NCI-H524 treated with DMSO at 0.1 percent for 48 hours (cell line): ENCODE results near the gene RNF123.
"Not testable (repeated sequence)": the region's sequence is repeated elsewhere in the genome, so short reads cannot be mapped to it uniquely, and the experiment has no call there.

Source experiments
- DNase-seq: peaks from one replicate; lab custom pipeline; 2025; lab: John Stamatoyannopoulos, UW

The RNF123 gene

DNA sequence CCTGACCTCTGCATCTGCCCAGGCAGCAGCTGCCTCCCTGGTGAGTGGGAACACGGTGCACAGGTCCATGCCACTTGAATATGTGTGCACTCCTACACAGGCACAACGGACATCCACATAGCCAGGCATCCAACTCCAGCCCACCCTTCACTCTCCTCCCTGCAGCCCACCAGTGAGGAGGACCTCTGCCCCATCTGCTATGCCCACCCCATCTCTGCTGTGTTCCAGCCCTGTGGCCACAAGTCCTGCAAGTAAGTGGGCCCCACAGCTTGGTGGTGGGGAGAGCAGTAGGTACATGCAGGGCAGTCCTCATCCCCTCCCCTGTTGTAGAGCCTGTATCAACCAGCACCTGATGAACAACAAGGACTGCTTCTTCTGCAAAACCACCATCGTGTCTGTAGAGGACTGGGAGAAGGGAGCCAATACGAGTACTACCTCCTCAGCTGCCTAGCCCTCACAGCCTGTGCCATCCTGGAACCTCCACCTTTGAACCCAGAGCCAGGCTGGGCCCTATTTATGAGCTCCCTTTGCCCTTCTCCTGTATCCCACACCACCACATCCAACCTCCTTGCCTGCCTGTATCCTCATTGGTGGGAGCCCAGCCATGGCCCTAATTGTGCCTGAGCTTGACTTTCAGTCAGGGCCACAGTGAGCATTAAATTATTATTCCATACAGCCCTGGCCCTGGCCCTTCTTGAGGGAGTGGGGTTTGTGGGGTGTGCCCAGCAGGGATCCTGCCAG lies 31.7 kb downstream of the RNF123 start:
- no peak for DNase-seq

GRCh38 chr3:49721596-49721895 lies 32.2 kb downstream of the RNF123 start:
- DNase-seq = no peak

DNA sequence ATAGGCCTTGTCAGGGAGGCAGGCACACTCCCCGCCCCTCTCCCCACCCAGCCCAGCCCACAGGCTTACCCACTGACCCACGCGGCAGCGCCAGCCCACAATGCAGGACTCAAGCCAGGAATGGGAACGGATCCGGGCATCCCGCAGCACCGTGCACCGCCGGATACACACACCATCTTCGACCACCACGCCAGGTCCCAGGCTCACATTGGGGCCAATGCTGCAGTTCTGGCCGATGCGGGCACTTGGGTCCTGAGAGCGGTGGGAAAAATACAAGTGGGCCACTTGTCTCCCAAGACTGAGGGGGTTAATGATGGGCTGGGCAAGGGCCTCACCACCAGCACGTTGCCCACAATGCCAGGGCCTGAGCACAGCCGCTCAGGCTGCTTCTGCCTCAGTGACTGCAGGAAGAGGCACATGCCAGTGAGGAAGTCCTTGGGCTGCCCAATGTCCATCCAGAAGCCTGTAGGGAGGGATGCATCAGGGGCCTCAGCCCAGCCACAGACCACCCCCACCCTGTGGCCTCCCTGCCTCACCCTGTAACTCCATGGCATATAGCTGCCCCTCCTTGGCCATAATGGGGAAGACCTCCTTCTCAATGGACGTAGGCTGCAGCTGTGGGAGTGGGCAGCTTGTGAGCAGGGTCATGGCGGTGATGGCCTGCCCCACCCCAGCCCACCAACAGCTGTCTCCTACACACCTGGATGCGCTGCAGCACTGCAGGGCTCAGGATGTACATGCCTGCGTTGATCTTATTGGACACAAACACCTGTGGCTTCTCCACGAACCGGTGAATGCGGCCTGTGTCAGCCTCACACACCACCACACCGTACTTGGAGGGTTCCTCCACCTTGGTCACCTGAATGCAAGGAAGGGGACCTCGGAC lies 32.8 kb downstream of the RNF123 start:
- no peak for DNase-seq

DNA sequence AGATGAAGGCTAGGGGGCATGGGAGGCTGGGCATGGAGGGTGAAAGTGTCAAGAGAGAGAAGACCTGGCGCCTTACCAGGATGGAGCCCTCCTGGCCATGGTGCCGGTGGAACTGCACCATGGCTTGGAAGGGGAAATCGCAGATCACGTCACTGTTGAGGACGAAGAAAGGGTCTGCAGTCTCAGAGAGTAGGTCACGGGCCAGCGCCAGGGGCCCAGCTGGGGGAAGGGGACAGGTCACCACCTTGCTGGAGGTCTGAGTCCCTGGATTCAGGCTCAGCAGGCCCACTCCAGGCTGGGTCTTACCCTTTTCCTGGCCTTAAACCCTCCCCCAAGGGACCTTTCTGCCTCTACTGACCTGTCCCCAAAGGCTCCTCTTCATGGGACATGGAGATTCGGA lies 33.5 kb downstream of the RNF123 start:
- DNase-seq = no peak

- no peak for DNase-seq
These were observed 33.9 kb downstream of the RNF123 start for GRCh38 chr3:49723296-49723627.

GRCh38 chr3:49723628-49724551 lies 34.5 kb downstream of the RNF123 start, which contains the start of gene GMPPB:
TSS of gene GMPPB (minus strand) at chr3:49723951. CDS start at chr3:49723726, 225 bp downstream.
- DNase-seq = peak; percentile 60

DNA sequence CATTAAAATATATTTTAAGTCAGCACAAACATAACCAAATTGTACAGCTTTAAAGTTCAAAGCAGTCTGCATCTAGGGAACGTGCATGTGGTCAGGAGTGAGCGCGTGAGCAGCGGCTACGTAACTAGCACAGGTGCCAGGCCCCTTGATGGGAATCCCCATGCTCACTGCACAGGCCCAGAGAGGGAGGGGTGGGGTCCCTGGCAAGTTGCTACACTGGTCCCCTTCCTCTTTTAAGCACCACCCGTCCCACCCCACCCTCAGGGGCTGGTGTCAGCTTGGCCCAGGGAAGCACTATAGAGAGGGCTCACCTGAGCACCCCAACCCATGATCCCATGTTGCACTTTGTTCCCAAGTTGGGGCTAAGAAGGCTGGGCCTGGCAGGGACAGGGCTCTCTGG lies 35.2 kb downstream of the RNF123 start:
- no peak for DNase-seq

DNA sequence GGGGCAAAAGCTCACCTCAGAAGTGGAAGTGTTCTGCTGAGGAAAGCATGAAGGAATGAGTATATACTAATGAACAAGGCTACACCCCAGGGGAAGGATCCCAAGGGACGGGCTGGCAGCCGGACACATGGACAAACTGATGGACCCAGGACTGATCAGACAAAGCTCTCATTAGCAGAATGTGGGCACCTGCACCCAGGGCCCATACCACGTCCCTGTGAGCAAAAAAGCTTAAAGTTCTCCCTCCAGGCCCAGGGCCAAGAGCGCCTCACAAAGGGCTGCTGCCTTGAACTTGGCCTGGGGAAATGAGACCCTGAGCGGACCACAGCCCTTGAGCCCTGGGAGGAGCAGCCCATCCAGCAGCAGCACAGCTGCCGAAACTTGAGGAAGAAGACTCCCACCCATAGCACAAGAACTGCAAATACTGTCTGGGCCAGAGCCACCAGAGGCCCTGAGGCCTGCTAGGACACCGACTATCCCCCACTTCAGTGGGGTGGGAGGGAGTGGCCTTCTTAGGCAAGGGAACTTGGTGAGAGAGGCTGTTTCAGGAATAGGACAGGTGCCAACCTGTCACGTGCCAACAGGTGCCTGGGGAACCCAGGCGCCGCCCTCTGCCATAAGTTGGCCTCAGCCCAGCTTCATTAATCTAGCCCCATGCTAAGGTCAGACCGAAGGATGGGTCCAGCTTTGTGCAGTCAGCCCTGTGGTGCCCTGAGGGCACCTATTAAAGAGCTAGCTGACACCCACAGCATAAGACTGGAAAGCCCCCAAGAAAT lies 36.7 kb downstream of the RNF123 start:
- DNase-seq = no peak

DNA sequence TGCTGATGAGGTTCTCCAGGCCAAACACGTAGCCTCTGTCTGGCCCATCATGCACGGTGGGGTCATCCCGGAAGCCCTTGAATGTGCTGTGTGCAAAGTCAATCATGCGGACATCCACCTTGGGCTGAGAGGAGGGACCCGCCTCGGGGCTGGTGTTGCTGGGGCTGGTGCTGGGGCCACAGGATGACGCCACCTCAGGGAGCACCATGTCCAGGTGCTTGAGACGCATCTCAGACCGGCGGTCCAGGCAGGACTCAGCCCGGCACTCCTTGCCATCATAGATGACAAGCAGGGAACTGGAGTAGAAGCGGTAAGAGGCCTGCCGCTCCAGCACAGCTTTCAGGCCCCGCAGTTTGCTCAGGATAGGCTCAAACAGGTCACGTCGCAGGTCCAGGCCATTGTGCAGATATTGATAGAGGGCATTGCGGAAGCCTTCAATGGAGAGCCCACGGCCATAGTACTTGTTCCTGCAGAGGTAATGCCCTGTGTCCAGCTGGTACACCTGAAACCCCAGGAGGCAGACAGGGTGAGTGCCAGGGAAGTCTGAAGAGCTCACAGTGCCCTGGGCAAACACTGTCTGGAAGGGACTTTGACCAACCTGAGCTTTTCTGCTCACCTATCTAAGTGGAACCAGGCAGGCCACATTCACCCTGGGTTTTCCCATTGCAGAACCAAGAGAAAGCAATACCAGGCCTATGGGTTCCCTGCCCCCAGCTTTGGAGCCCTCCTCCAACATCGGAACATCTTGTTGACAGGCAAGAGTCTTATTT lies 38.0 kb downstream of the RNF123 start:
- DNase-seq = no peak

- no peak for DNase-seq
These were observed 38.6 kb downstream of the RNF123 start for GRCh38 chr3:49727924-49728361.

DNA sequence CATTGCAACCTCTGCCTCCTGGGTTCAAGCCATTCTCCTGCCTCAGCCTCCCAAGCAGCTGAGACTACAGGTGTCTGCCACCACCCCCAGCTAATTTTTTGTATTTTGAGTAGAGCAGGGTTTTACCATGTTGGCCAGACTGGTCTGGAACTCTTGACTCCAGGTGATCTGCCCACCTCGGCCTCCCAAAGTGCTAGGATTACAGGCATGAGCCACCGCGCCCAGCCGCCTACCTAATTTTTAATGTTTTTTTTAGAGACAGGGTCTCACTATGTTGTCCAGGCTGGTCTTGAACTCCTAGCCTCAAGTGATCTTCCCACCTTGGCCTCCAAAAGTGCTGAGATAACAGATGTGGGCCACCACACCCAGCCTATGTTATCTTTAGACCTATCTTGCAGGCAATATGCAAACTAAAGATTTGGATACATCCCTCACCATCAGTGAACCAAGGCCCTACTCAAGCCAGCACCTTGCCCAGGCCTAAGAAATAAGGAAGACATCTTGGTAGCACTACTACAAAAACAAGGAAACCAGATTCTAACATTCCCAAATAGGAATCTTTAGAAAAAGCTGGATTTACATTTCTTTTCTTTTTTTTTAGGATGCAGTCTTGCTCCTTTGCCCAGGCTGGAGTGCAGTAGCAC lies 40.7 kb downstream of the RNF123 start:
- no peak for DNase-seq

GRCh38 chr3:49732597-49732996 lies 43.2 kb downstream of the RNF123 start:
- DNase-seq = no peak

DNA sequence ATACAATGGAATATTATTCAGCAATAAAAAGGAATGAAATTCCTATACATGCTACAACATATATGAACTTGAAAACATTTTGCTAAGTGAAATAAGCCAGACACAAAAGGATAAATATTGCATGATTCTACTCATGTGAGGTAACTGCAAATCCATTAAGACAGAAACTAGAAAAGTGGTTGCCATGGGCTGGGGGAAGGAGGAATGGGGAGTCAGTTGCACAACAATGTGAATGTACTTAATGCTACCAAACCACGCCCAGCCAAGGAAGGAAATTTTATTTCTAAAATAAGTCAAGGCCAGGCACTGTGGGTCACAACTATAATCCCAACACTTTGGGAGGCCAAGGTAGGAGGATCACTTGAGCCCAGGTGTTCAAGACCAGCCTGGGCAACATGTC lies 44.2 kb downstream of the RNF123 start:
- no peak for DNase-seq

DNA sequence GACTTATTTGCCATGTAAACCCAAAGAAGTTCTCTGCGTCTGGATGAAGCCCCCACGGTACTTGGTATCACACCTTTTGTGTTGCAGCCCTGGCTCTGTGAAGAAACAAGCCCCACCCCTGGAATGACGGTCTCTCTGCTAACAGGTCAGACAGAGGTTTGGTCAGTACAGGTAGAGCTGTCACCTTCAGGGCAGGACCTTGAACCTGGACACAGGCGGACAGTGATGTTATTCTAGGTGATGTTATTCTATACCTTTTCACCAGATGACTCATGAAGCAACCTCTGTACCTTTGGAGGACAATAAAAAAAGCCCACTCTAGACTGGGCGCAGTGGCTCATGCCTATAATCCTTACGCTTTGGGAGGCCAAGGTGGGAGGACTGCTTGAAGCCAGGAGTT lies 45.4 kb downstream of the RNF123 start:
- no peak for DNase-seq

GRCh38 chr3:49738067-49738713 lies 48.8 kb downstream of the RNF123 start:
- DNase-seq = no peak

DNA sequence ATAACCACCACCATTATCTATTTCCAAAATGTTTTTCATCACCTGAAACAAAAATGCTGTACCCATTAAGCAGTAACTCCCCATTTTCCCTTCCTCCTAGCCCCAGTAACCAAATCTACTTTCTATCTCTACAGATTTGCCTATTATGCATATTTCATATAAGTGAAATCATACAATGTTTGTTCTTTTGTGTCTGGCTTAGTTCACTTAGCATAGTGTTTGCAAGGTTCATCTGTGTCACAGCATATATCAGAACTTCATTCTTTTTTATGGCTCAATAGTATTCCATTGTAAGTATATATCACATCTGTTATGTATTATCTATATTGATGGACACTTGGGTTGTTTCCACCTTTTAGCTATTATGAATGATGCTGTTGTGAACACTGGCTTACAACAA lies 51.1 kb downstream of the RNF123 start:
- no peak for DNase-seq

DNA sequence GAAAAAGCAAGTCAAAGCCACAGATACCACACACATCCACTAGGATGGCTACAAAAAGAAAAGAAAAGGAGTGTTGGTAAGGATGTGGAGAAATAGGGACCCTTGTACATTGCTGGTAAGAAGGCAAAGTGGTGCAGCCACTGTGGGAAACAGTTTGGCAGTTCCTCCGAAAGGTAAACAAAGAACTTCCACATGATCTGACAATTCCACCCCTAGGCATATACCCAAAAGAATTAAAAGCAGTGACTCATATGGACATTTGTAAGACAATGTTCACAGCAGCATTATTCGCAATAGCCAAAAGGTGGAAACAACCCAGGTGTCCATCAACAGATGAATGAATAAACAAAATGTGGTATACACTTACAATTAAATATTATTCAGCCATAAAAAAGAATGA lies 56.6 kb downstream of the RNF123 start:
- DNase-seq = no peak

DNA sequence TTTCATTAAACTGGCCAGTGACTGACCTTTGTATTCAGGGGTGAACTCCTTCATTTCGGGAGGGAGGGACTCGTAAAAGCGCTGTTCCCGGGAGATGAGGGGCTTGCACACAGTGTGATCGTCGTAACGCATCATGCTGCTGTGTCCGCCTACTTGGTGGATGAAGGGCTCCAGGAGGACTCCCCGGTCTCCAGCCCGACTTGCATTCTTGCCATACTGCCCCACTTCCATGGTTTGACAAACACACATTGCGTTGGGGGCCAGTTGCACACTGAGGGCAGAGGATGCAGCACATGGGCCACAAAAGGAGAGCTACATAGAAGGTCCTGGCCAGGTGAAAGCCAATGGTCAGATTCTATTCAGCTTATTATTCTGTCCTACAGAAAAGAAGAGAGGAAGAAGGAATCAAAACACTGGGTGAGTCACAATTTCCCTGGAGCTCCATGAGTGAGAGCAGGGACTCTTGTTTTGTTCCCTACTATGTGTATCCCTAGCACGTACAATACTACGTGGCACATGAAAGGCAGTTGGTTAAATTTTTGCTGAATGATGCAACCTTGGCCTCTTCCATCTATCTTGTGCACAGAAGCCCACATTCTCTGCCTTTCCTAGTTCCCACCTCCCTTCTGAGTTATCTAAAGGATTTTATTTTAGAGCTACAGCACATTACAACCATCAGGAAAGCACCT lies 58.6 kb downstream of the RNF123 start:
- no peak for DNase-seq

DNA sequence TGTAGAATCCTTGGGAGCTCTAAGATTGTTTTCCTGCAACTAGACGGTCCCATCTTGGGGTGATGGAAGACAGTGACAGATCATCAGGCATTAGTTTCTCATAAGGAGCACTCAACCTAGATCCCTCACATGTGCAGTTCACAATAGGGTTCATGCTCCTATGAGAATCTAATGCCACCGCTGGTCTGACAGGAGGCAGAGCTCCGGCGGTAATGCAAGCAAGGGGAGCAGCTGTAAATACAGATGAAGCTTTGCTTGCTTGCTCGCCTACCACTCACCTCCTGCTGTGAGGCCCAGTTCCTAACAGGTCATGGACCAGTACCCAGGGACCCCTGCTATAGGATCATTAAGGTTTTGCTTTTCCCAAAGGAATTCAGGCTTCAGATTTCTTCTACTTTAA lies 59.5 kb downstream of the RNF123 start:
- DNase-seq = not testable (repeated sequence)
